Suprapubic skin (tissue), 4 donors: ENCODE results near the gene CTXN2. TPM values are rescaled to one million over a fixed set of nuclear protein-coding genes. Genes with fewer than 3 reads are reported as not detected.

Experiments used
- DNase-seq, 2 donors: peaks; one replicate each; pipeline ENCODE4 v3.0.0-alpha.2; 2019; ENCODE audit warnings: low spot score in 2 of 2
- H3K27ac ChIP-seq: fragments of 200-600 bp; sonication (generic); one replicate; pipeline ENCODE4 v1.5.1; 2019
- H3K27me3 ChIP-seq: fragments of 200-600 bp; sonication (generic); one replicate; pipeline ENCODE4 v1.5.1; 2019
- H3K36me3 ChIP-seq: fragments of 200-600 bp; sonication (generic); one replicate; pipeline ENCODE4 v1.5.1; 2019
- H3K4me1 ChIP-seq: fragments of 200-600 bp; sonication (generic); one replicate; pipeline ENCODE4 v1.5.1; 2019
- H3K4me3 ChIP-seq: fragments of 200-600 bp; sonication (generic); one replicate; pipeline ENCODE4 v1.5.1; 2019; ENCODE audit warnings: mild to moderate bottlenecking
- H3K9me3 ChIP-seq: fragments of 200-600 bp; sonication (generic); one replicate; pipeline ENCODE4 v1.5.1; 2019
- CTCF ChIP-seq, 2 donors: fragments of 200-600 bp in 1 of 2; fragments of 450-650 bp in 1 of 2; sonication (generic) in 1 of 2; IDR thresholded peaks; one replicate each; pipeline ENCODE4 v1.5.1; 2016 to 2019; ENCODE audit warnings: antibody characterized with exemption in 2 of 2, mild to moderate bottlenecking in 1 of 2, moderate library complexity in 1 of 2
- EP300 ChIP-seq: sonication (generic); formaldehyde crosslinking; IDR thresholded peaks from one replicate; pipeline ENCODE4 v1.6.1; 2017; ENCODE audit warnings: antibody characterized with exemption
- POLR2A ChIP-seq, 2 donors: fragments of 450-650 bp; IDR thresholded peaks; one replicate each; pipeline ENCODE4 v1.6.1; 2017; ENCODE audit warnings: antibody characterized with exemption in 2 of 2, mild to moderate bottlenecking in 2 of 2, moderate library complexity in 2 of 2
- POLR2AphosphoS5 ChIP-seq, 3 donors: sonication (generic); formaldehyde crosslinking; IDR thresholded peaks; one replicate each; pipeline ENCODE4 v1.6.1; 2017; ENCODE audit warnings: antibody characterized with exemption in 3 of 3
- WGBS: methylation state at CpG from one replicate; pipeline ENCODE4 v1.1.5; 2018; 5-methylcytosine and 5-hydroxymethylcytosine counted together
- total RNA-seq, 4 donors: library from RNA; depleted of rRNA; stranded (reverse); fragments of >200 nt; gene quantifications; one replicate each; pipeline ENCODE4 v1.1.0, GENCODE V29; 2016

CTXN2 gene
- total RNA-seq, 4 donors from 2014 or later = not detected

- H3K27me3 ChIP-seq = no peaks in the 10 kb centered on the region
- no peak for DNase-seq
- 87% methylated on average over 4 of the region's 4 CpGs for WGBS
- no peaks in the 10 kb centered on the region for H3K4me1 ChIP-seq
- H3K36me3 ChIP-seq = no peaks in the 10 kb centered on the region
- no peak overlapping the region for H3K4me3 ChIP-seq
- TF ChIP-seq POLR2A (IDR thresholded peaks at IDR 0.05) (no peak), CTCF (IDR thresholded peaks at IDR 0.05) (no peak), POLR2AphosphoS5 (IDR thresholded peaks at IDR 0.05) (no peak)
- H3K27ac ChIP-seq = no peak overlapping the region
- H3K9me3 ChIP-seq = no peaks in the 10 kb centered on the region
Observed at GRCh38 chr15:48149858-48150257, 41.6 kb upstream of the CTXN2 start.

GRCh38 chr15:48153526-48153925 lies 37.9 kb upstream of the CTXN2 start:
- TF ChIP-seq POLR2AphosphoS5 (IDR thresholded peaks at IDR 0.05) (no peak), EP300 (no peak), CTCF (IDR thresholded peaks at IDR 0.05) (no peak), POLR2A (IDR thresholded peaks at IDR 0.05) (no peak)
- 94% methylated on average over 2 of the region's 2 CpGs for WGBS
- Histone ChIP-seq H3K27me3 (no peaks in the 10 kb centered on the region), H3K27ac (no peak overlapping the region), H3K4me1 (no peaks in the 10 kb centered on the region), H3K9me3 (no peaks in the 10 kb centered on the region), H3K36me3 (no peaks in the 10 kb centered on the region), H3K4me3 (no peak overlapping the region)
- no peak for DNase-seq

GRCh38 chr15:48168616-48169015 lies 22.8 kb upstream of the CTXN2 start:
- DNase-seq = no peak
- Histone ChIP-seq H3K9me3 (no peaks in the 10 kb centered on the region), H3K27me3 (peaks cover 3% of the 10 kb centered on the region), H3K36me3 (no peaks in the 10 kb centered on the region), H3K4me1 (no peaks in the 10 kb centered on the region), H3K27ac (no peak overlapping the region), H3K4me3 (no peak overlapping the region)
- no peak for TF ChIP-seq POLR2A (IDR thresholded peaks at IDR 0.05)
- TF ChIP-seq EP300 = no peak
- TF ChIP-seq POLR2AphosphoS5 (IDR thresholded peaks at IDR 0.05) = no peak
- no peak for TF ChIP-seq CTCF (IDR thresholded peaks at IDR 0.05)
- WGBS = 59% methylated on average over 3 of the region's 3 CpGs

GRCh38 chr15:48170981-48171380 lies 20.5 kb upstream of the CTXN2 start:
- TF ChIP-seq POLR2A (IDR thresholded peaks at IDR 0.05) (no peak), CTCF (IDR thresholded peaks at IDR 0.05) (no peak), POLR2AphosphoS5 (IDR thresholded peaks at IDR 0.05) (no peak), EP300 (no peak)

GRCh38 chr15:48175126-48175525 lies 16.3 kb upstream of the CTXN2 start:
- TF ChIP-seq POLR2A (IDR thresholded peaks at IDR 0.05) = no peak
- TF ChIP-seq CTCF (IDR thresholded peaks at IDR 0.05) = no peak
- TF ChIP-seq POLR2AphosphoS5 (IDR thresholded peaks at IDR 0.05) = no peak
- no peak for TF ChIP-seq EP300
- Histone ChIP-seq H3K27me3 (peaks cover 21% of the 10 kb centered on the region), H3K4me1 (peaks cover 15% of the 10 kb centered on the region), H3K27ac (no peak overlapping the region), H3K4me3 (no peak overlapping the region), H3K36me3 (no peaks in the 10 kb centered on the region), H3K9me3 (no peaks in the 10 kb centered on the region)
- 93% methylated on average over 3 of the region's 3 CpGs for WGBS
- DNase-seq = no peak

More at GRCh38 chr15:48170981-48171380, 20.5 kb upstream of the CTXN2 start:
- no peak overlapping the region for H3K4me3 ChIP-seq
- WGBS = 67% methylated on average over 1 of the region's 1 CpG
- no peaks in the 10 kb centered on the region for H3K9me3 ChIP-seq
- DNase-seq = no peak
- H3K36me3 ChIP-seq = no peaks in the 10 kb centered on the region
- no peak overlapping the region for H3K27ac ChIP-seq
- H3K4me1 ChIP-seq = no peaks in the 10 kb centered on the region
- peaks cover 3% of the 10 kb centered on the region for H3K27me3 ChIP-seq
